GM18907 (cell line): ENCODE results near the gene LRBA.

Source experiments
- ATAC-seq: cut with Tn5 transposase; IDR thresholded peaks from one replicate; pipeline ENCODE4 v1.9.1; 2021; ENCODE audit warnings: mild to moderate bottlenecking, moderate library complexity; ENCODE audit not compliant: unreplicated experiment

Gene LRBA

GRCh38 chr4:150305995-150306394, 709.1 kb downstream of the LRBA start:
- no peak for ATAC-seq

- no peak for ATAC-seq
These were observed 712.5 kb downstream of the LRBA start for GRCh38 chr4:150302553-150302952.

GRCh38 chr4:150299816-150300215, 715.3 kb downstream of the LRBA start:
- ATAC-seq = no peak

- no peak for ATAC-seq
These were observed 717.1 kb downstream of the LRBA start for GRCh38 chr4:150297861-150298474.

- no peak for ATAC-seq
These were observed 725.2 kb downstream of the LRBA start for GRCh38 chr4:150289881-150290280.

GRCh38 chr4:150289198-150289597, 725.9 kb downstream of the LRBA start:
- no peak for ATAC-seq

GRCh38 chr4:150286656-150287055, 728.4 kb downstream of the LRBA start:
- no peak for ATAC-seq

- ATAC-seq = no peak
These were observed 731.4 kb downstream of the LRBA start for GRCh38 chr4:150283689-150284088.

- ATAC-seq = no peak
These were observed 734.1 kb downstream of the LRBA start for GRCh38 chr4:150280975-150281374.

GRCh38 chr4:150280081-150280895, 734.8 kb downstream of the LRBA start:
- ATAC-seq = no peak

GRCh38 chr4:150278206-150278605, 736.9 kb downstream of the LRBA start:
- no peak for ATAC-seq

GRCh38 chr4:150268444-150268843, 746.6 kb downstream of the LRBA start:
- ATAC-seq = no peak

- ATAC-seq = no peak
These were observed 749.3 kb downstream of the LRBA start for GRCh38 chr4:150265806-150266205.

- no peak for ATAC-seq
These were observed 750.4 kb downstream of the LRBA start for GRCh38 chr4:150264595-150265161.

GRCh38 chr4:150262611-150263010, 752.5 kb downstream of the LRBA start:
- ATAC-seq = no peak

- no peak for ATAC-seq
These were observed 753.5 kb downstream of the LRBA start for GRCh38 chr4:150261571-150261970.

- ATAC-seq = no peak
These were observed 755.1 kb downstream of the LRBA start for GRCh38 chr4:150259861-150260567.

- ATAC-seq = no peak
These were observed 756.5 kb downstream of the LRBA start for GRCh38 chr4:150258569-150258968.

GRCh38 chr4:150256841-150257730, 758.0 kb downstream of the LRBA start:
- ATAC-seq = no peak

- no peak for ATAC-seq
These were observed 758.9 kb downstream of the LRBA start for GRCh38 chr4:150256225-150256620.
